Measurements from ENCODE around the gene PCDHGA1. TPM values are rescaled to one million over a fixed set of nuclear protein-coding genes. Genes with fewer than 3 reads are reported as not detected.

Gene PCDHGA1
- total and polyA plus RNA-seq, 2 donors (not counting 1 experiment from before 2014, with no cell fraction given): 0.06 to 0.64 TPM

DNA sequence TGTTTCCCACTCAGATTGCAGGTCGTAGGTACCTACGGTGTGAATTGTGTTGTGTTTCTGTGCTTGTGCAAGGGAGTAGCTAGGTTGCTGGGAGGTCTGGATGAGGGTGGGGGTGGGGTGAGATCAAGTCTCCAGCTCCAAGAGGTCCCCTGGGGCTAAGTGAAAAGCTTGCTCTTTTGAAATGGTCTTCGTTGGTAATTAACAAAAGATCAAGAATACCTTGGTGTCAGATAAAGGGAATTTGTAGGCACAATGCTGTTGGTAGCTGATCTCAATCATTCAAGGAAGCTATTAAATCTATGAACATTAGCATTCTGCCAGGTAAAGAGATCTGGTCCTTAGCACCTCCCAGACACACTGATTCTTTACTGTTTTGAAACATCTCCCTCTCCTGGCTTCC is 153.6 kb downstream of the PCDHGA1 start:
- intact Hi-C loops (cut with micrococcal nuclease): no loop called here
- Histone ChIP-seq H3K79me2 (ENCODE audit: control insufficient read depth, insufficient read depth, low read length) (no peaks in the 10 kb centered on the region), H3K4me1 (ENCODE audit: control insufficient read depth in 2 of 2, insufficient read depth in 2 of 2, low read length in 2 of 2) (peaks cover 15 to 20% of the 10 kb centered on the region in 2 donors), H2AFZ (ENCODE audit: insufficient read depth, low read depth, low read length, poor library complexity, severe bottlenecking) (no peak overlapping the region), H3K27ac (ENCODE audit: low read length in 2 of 2) (no peak overlapping the region), H3K36me3 (replicated peaks in 1 of 2; ENCODE audit: control extremely low read depth in 1 of 2, control insufficient read depth in 1 of 2, extremely low read depth in 1 of 2, insufficient read depth in 2 of 2, low read length in 1 of 2) (no peaks in the 10 kb centered on the region), H3K4me3 (ENCODE audit: control extremely low read depth in 1 of 5, extremely low read depth in 1 of 5, insufficient read depth in 1 of 5, low read depth in 2 of 5, low read length in 4 of 5) (no peak overlapping the region), H4K20me1 (ENCODE audit: control insufficient read depth, insufficient read depth, low read length, poor library complexity, severe bottlenecking) (no peaks in the 10 kb centered on the region), H3K4me2 (replicated peaks; ENCODE audit: low read depth, low read length, poor library complexity, severe bottlenecking) (no peak overlapping the region), H3K27me3 (replicated peaks in 1 of 4; ENCODE audit: control extremely low read depth in 1 of 4, control insufficient read depth in 3 of 4, insufficient read depth in 4 of 4, low read length in 3 of 4) (peaks cover 0 to 60% (median 37%) of the 10 kb centered on the region in 4 experiments), H3K9ac (ENCODE audit: low read length) (no peak overlapping the region), H3K9me3 (ENCODE audit: control extremely low read depth in 1 of 3, control insufficient read depth in 2 of 3, insufficient read depth in 1 of 3, low read length in 2 of 3) (peaks cover 0 to 12% (median 0%) of the 10 kb centered on the region in 3 donors)
- ChIA-PET CTCF (interaction anchor here (1.1 to 3.0 kb wide), 2 partner anchors 9 to 53 kb away, joined by 3 to 10 read pairs; partner anchors contain the start of gene PCDHGA12), POLR2A (no interaction called here)
- Mint-ChIP-seq H3K4me1 (peaks cover 16% of the 10 kb centered on the region), H3K27me3 (peaks cover 71% of the 10 kb centered on the region), H3K9me3 (ENCODE audit: insufficient read depth) (no peaks in the 10 kb centered on the region), H3K4me3 (no peak overlapping the region), H3K27ac (no peak overlapping the region)
- WGBS (ENCODE audit: insufficient coverage): 35% methylated on average over 2 of the region's 3 CpGs
- ATAC-seq (ENCODE audit: low read depth) (no peak), DNase-seq (no peak)
- TF ChIP-seq EZH2 (IDR thresholded peaks at IDR 0.05; ENCODE audit: borderline replicate concordance, insufficient read depth, low read depth, low read length, poor library complexity, severe bottlenecking): no peak
- TF ChIP-seq, protein P1, sequence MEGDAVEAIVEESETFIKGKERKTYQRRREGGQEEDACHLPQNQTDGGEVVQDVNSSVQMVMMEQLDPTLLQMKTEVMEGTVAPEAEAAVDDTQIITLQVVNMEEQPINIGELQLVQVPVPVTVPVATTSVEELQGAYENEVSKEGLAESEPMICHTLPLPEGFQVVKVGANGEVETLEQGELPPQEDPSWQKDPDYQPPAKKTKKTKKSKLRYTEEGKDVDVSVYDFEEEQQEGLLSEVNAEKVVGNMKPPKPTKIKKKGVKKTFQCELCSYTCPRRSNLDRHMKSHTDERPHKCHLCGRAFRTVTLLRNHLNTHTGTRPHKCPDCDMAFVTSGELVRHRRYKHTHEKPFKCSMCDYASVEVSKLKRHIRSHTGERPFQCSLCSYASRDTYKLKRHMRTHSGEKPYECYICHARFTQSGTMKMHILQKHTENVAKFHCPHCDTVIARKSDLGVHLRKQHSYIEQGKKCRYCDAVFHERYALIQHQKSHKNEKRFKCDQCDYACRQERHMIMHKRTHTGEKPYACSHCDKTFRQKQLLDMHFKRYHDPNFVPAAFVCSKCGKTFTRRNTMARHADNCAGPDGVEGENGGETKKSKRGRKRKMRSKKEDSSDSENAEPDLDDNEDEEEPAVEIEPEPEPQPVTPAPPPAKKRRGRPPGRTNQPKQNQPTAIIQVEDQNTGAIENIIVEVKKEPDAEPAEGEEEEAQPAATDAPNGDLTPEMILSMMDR (IDR thresholded peaks at IDR 0.05): no peak

DNA sequence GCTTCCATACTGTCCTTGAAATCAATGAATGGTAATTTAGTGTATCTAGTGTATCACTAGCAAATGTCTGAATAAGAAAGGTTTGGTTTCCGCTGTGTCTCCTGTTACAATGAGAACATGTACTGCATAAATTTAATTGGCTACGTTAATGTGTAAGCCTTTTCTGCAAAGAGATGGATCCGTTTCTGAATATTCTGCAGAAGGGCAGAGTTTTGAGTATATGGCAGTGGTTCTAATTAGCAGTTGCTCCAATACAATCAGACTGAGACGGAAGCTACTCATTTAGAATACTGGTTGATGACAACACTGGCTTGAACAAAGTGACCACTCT is 154.0 kb downstream of the PCDHGA1 start:
- ChIA-PET CTCF (interaction anchor here (0.9 to 3.0 kb wide), 5 partner anchors 8 to 53 kb away, joined by 3 to 10 read pairs (median 4); partner anchors contain the start of genes PCDHGA12 and PCDHGC3), POLR2A (no interaction called here)
- Histone ChIP-seq H2AFZ (ENCODE audit: insufficient read depth, low read depth, low read length, poor library complexity, severe bottlenecking) (peak overlapping the region; percentile 60), H3K27me3 (replicated peaks in 1 of 4; ENCODE audit: control extremely low read depth in 1 of 4, control insufficient read depth in 3 of 4, insufficient read depth in 4 of 4, low read length in 3 of 4) (peaks cover 0 to 58% (median 36%) of the 10 kb centered on the region in 4 experiments), H3K27ac (ENCODE audit: low read length in 2 of 2) (no peak overlapping the region), H3K9me3 (ENCODE audit: control extremely low read depth in 1 of 3, control insufficient read depth in 2 of 3, insufficient read depth in 1 of 3, low read length in 2 of 3) (peaks cover 0 to 12% (median 0%) of the 10 kb centered on the region in 3 donors), H3K79me2 (ENCODE audit: control insufficient read depth, insufficient read depth, low read length) (no peaks in the 10 kb centered on the region), H3K4me2 (replicated peaks; ENCODE audit: low read depth, low read length, poor library complexity, severe bottlenecking) (peak overlapping the region; percentile 66), H3K36me3 (replicated peaks in 1 of 2; ENCODE audit: control extremely low read depth in 1 of 2, control insufficient read depth in 1 of 2, extremely low read depth in 1 of 2, insufficient read depth in 2 of 2, low read length in 1 of 2) (no peaks in the 10 kb centered on the region), H4K20me1 (ENCODE audit: control insufficient read depth, insufficient read depth, low read length, poor library complexity, severe bottlenecking) (no peaks in the 10 kb centered on the region), H3K4me3 (ENCODE audit: control extremely low read depth in 1 of 5, extremely low read depth in 1 of 5, insufficient read depth in 1 of 5, low read depth in 2 of 5, low read length in 4 of 5) (peak overlapping the region in 1 of 5 experiments; percentile 39), H3K9ac (ENCODE audit: low read length) (no peak overlapping the region), H3K4me1 (ENCODE audit: control insufficient read depth in 2 of 2, insufficient read depth in 2 of 2, low read length in 2 of 2) (peaks cover 15 to 20% of the 10 kb centered on the region in 2 donors)
- Mint-ChIP-seq H3K4me1 (peaks cover 16% of the 10 kb centered on the region), H3K9me3 (ENCODE audit: insufficient read depth) (no peaks in the 10 kb centered on the region), H3K27me3 (peaks cover 74% of the 10 kb centered on the region), H3K27ac (no peak overlapping the region), H3K4me3 (peak overlapping the region; percentile 40)
- WGBS (ENCODE audit: insufficient coverage): 17% methylated on average over 3 of the region's 4 CpGs
- no peak for TF ChIP-seq EZH2 (IDR thresholded peaks at IDR 0.05; ENCODE audit: borderline replicate concordance, insufficient read depth, low read depth, low read length, poor library complexity, severe bottlenecking)
- TF ChIP-seq, protein P1 (IDR thresholded peaks at IDR 0.05): no peak
- intact Hi-C loops (cut with micrococcal nuclease): no loop called here
- no peak for ATAC-seq (ENCODE audit: low read depth)
- DNase-seq: no peak
